ENCODE measurements around the gene DLGAP1. TPM values are rescaled to one million over a fixed set of nuclear protein-coding genes. Genes with fewer than 3 reads are reported as not detected.
A peak's percentile ranks its signal among the peaks of the same experiment; 100 is the strongest.

DLGAP1 gene
- total and polyA plus RNA-seq, 2 of the 13 experiments (the other 11 are each of a cell fraction or from before 2014, with no cell fraction given): 0.01 TPM; not detected in 1

DNA sequence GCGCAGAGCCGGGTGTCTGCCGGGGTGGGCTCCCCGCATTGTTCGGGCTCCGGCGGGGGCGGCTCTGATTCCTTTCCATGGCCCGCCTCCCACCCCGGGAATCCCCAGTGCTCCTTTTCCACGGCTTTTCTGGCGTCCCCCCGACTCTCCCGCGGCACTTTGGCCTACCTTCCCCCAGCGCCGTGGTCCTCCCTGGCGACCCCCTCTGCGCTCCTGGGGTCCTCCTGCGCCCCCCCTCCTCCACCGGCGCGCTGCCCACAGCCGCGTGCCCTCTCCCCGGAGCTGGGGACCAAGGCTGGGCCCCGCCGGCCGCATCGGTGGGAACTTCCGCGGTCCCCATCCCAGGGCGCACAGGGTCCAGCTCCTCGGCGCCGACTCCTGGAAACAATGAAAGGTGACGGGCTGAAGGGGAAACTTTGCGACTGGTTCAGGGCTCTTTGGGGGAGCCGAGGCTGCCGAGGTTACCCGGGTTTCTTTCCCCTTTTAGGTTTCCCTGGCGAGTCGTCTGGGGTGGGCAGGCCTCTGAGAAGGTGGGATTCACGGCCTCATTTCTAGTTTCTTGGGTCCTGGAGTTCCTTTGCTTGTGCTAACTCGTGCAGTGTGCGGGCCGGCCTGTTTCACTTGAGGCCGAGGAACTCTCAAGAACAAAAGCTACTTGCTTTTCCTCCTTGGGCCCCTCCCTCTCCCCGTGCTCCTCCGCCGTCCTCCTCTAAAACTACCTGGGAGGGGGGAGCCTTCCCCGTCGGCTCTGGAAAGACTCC, 1002.9 kb downstream of the DLGAP1 start (continued):
- TF ChIP-seq THAP11 (CRISPR knock-in tag; IDR thresholded peaks at IDR 0.05) (no peak), ESRRA (CRISPR knock-in tag; IDR thresholded peaks at IDR 0.05; ENCODE audit: low read depth) (no peak), JUND (CRISPR knock-in tag; IDR thresholded peaks at IDR 0.05) (no peak), NR3C1 (CRISPR knock-in tag; IDR thresholded peaks at IDR 0.05) (no peak), ZNF225 (CRISPR knock-in tag; IDR thresholded peaks at IDR 0.05) (no peak), GABPB1 (CRISPR knock-in tag; IDR thresholded peaks at IDR 0.05) (peak; percentile 46; the same call in 1 of the 2 replicates), ZNF605 (CRISPR knock-in tag; IDR thresholded peaks at IDR 0.05) (no peak), HNF4A (CRISPR knock-in tag; IDR thresholded peaks at IDR 0.05) (no peak), SMARCE1 (IDR thresholded peaks at IDR 0.05; ENCODE audit: borderline replicate concordance) (no peak), ZFX (CRISPR knock-in tag; IDR thresholded peaks at IDR 0.05; ENCODE audit: low read depth) (peak; percentile 57), NCOR1 (IDR thresholded peaks at IDR 0.05; ENCODE audit: borderline replicate concordance, low read length) (no peak), AHR (CRISPR knock-in tag; IDR thresholded peaks at IDR 0.05) (no peak), MTA3 (CRISPR knock-in tag; IDR thresholded peaks at IDR 0.05) (no peak), KLF15 (CRISPR knock-in tag; IDR thresholded peaks at IDR 0.05; ENCODE audit: borderline replicate concordance) (no peak), NFYC (CRISPR knock-in tag; IDR thresholded peaks at IDR 0.05) (no peak), HNRNPL (IDR thresholded peaks at IDR 0.05; ENCODE audit: low read depth, low read length) (no peak; the same call in 1 of the 2 replicates), NR1H2 (CRISPR knock-in tag; IDR thresholded peaks at IDR 0.05; ENCODE audit: borderline replicate concordance, low read depth) (no peak), ZNF207 (IDR thresholded peaks at IDR 0.05; ENCODE audit: borderline replicate concordance) (no peak), ZNF773 (CRISPR knock-in tag; IDR thresholded peaks at IDR 0.05; ENCODE audit: borderline replicate concordance) (no peak)
- TF ChIP-seq, protein P1, sequence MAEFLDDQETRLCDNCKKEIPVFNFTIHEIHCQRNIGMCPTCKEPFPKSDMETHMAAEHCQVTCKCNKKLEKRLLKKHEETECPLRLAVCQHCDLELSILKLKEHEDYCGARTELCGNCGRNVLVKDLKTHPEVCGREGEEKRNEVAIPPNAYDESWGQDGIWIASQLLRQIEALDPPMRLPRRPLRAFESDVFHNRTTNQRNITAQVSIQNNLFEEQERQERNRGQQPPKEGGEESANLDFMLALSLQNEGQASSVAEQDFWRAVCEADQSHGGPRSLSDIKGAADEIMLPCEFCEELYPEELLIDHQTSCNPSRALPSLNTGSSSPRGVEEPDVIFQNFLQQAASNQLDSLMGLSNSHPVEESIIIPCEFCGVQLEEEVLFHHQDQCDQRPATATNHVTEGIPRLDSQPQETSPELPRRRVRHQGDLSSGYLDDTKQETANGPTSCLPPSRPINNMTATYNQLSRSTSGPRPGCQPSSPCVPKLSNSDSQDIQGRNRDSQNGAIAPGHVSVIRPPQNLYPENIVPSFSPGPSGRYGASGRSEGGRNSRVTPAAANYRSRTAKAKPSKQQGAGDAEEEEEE (CRISPR knock-in tag; IDR thresholded peaks at IDR 0.05; ENCODE audit: borderline replicate concordance): no peak
- TF ChIP-seq, protein P2, sequence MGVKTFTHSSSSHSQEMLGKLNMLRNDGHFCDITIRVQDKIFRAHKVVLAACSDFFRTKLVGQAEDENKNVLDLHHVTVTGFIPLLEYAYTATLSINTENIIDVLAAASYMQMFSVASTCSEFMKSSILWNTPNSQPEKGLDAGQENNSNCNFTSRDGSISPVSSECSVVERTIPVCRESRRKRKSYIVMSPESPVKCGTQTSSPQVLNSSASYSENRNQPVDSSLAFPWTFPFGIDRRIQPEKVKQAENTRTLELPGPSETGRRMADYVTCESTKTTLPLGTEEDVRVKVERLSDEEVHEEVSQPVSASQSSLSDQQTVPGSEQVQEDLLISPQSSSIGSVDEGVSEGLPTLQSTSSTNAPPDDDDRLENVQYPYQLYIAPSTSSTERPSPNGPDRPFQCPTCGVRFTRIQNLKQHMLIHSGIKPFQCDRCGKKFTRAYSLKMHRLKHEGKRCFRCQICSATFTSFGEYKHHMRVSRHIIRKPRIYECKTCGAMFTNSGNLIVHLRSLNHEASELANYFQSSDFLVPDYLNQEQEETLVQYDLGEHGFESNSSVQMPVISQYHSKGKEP (CRISPR knock-in tag; IDR thresholded peaks at IDR 0.05): no peak
- TF ChIP-seq, protein P3, sequence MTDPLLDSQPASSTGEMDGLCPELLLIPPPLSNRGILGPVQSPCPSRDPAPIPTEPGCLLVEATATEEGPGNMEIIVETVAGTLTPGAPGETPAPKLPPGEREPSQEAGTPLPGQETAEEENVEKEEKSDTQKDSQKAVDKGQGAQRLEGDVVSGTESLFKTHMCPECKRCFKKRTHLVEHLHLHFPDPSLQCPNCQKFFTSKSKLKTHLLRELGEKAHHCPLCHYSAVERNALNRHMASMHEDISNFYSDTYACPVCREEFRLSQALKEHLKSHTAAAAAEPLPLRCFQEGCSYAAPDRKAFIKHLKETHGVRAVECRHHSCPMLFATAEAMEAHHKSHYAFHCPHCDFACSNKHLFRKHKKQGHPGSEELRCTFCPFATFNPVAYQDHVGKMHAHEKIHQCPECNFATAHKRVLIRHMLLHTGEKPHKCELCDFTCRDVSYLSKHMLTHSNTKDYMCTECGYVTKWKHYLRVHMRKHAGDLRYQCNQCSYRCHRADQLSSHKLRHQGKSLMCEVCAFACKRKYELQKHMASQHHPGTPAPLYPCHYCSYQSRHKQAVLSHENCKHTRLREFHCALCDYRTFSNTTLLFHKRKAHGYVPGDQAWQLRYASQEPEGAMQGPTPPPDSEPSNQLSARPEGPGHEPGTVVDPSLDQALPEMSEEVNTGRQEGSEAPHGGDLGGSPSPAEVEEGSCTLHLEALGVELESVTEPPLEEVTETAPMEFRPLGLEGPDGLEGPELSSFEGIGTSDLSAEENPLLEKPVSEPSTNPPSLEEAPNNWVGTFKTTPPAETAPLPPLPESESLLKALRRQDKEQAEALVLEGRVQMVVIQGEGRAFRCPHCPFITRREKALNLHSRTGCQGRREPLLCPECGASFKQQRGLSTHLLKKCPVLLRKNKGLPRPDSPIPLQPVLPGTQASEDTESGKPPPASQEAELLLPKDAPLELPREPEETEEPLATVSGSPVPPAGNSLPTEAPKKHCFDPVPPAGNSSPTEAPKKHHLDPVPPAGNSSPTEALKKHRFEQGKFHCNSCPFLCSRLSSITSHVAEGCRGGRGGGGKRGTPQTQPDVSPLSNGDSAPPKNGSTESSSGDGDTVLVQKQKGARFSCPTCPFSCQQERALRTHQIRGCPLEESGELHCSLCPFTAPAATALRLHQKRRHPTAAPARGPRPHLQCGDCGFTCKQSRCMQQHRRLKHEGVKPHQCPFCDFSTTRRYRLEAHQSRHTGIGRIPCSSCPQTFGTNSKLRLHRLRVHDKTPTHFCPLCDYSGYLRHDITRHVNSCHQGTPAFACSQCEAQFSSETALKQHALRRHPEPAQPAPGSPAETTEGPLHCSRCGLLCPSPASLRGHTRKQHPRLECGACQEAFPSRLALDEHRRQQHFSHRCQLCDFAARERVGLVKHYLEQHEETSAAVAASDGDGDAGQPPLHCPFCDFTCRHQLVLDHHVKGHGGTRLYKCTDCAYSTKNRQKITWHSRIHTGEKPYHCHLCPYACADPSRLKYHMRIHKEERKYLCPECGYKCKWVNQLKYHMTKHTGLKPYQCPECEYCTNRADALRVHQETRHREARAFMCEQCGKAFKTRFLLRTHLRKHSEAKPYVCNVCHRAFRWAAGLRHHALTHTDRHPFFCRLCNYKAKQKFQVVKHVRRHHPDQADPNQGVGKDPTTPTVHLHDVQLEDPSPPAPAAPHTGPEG (CRISPR knock-in tag; IDR thresholded peaks at IDR 0.05): no peak

Data from HepG2 (cell line).